GM19468 (cell line): ENCODE data around the gene RELA.
A peak's percentile ranks its signal among the peaks of the same experiment; 100 is the strongest.
"Not testable (repeated sequence)": the region's sequence is repeated elsewhere in the genome, so short reads cannot be mapped to it uniquely, and the experiment has no call there.

ENCODE experiments used
- ATAC-seq: cut with Tn5 transposase; IDR thresholded peaks from one replicate; pipeline ENCODE4 v1.9.1; 2021; ENCODE audit warnings: mild to moderate bottlenecking, moderate library complexity, moderate number of reproducible peaks; ENCODE audit not compliant: unreplicated experiment; ENCODE audit errors: extremely low read depth

RELA gene

DNA sequence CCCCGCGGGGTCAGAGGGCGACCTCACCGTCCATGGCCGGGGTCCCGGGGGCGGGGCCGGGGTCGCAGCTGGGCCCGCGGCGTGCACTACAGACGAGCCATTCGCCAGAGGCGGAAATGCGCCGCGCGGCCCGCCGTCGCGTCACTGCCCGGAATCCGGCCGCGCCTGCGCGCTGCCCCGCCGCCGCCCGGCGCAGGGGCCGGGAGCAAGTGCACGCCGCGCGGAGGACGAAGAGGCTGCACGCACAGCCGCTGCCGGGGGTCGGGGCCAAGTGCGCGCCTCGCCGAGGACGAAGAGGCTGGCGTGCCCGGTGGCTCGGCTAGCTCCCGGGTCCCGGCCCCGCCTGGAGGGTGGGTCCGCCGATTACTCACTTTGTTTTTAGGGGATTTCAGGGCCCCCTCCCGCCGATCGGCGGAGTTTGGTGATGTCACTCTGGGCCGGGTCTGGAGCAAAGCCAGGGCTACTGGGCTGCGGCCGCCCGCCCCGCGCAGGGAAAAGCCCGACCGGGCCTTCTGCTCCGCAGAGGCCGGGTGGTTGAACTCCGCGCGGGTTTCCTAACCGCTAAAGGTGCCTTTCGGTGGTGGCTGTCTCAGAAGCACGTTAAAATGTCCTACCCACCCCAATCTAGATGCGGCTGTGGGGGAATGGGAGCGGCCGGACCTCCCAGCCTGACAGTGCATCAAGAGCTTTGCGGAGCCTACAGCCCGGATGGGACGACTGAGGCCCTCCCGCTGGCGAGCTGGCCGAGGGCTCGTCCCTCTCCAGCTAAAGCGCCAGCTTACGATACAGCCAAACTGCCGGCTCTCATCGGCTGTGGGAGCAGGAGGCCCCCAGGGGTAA, at the start of gene RELA:
Gene RELA (minus strand): TSS at position 118 of the 840 bp plus-strand sequence. CDS start 84 bp downstream, at position 34.
- ATAC-seq = peak; percentile 51

DNA sequence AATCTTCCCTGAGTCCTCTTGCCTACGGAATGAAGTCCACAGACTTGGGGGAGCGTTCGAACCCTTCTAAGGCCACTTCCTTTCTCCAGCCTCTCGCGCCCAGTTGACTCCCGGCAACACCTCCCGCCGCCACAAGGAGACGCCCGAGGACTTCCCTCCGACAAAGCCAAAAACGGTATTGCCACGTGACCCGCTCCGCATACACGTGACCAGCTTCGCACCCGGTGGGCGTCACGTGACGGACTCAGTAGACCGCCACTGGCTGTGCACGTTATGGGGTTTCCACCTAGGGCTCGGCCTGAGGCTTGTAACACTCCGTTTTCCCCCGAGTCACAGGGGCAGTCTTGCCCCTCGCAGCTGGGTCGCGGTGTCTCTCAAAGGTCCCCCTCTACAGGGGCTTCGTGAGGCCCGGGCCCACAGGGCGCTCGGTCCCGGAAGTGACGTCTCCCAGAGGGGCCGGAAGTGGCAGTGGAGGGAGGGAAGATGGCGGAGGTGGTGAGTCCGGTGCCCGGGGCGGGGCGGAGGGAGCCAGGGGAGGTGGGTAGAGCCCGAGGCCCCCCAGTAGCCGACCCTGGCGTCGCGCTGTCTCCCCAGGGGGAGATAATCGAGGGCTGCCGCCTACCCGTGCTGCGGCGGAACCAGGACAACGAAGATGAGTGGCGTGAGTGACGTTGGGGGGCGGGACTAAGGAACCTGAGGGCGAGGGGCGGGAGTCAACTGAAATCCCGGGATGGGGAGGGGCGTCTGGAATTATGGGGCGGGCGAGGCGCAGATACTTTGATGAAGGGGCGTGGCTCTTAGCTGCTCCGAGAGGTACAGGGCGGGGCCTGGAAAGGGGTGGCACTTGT, 49.3 kb upstream of the RELA start, which contains the start of gene KAT5:
Gene KAT5 (plus strand): TSS at position 468 of the 848 bp plus-strand sequence. CDS start 16 bp downstream, at position 484.
- ATAC-seq = peak; percentile 66

GRCh38 chr11:65710421-65710820, 47.7 kb upstream of the RELA start:
- ATAC-seq = no peak

DNA sequence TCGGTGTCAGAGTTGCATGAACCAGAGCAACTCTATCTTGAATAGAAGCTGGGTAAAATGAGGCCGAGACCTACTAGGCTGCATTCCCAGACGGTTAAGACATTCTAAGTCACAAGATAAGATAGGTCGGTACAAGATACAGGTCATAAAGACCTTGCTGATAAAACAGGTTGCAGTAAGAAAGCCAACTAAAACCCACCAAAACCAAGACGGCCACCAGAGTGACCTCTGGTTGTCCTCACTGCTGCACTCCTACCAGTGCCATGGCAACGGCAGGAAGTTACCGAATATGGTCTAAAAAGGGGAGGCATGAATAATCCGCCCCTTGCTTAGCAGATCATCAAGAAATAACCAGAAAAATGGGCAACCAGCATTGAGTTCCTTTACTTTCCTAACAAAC, 46.9 kb upstream of the RELA start:
- no peak for ATAC-seq

- ATAC-seq = no peak
Measured at GRCh38 chr11:65708451-65708850, 45.7 kb upstream of the RELA start.

GRCh38 chr11:65707002-65707401, 44.3 kb upstream of the RELA start:
- not testable (repeated sequence) for ATAC-seq

DNA sequence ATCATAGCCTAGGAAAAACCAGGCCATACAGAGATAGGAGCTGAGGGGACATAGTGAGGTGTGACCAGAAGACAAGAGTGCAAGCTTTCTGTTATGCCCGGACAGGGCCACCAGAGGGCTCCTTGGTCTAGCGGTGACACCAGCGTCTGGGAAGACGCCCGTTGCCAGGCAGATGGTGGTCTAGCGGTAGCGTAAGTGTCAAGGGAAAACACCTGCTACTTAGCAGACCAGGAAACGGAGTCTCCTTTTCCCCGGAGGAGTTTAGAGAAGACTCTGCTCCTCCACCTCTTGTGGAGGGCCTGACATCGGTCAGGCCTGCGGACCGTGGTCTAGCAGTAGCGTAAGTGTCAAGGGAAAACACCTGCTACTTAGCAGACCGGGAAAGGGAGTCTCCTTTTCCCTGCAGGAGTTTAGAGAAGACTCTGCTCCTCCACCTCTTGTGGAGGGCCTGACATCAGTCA, 43.6 kb upstream of the RELA start:
- ATAC-seq = not testable (repeated sequence)

DNA sequence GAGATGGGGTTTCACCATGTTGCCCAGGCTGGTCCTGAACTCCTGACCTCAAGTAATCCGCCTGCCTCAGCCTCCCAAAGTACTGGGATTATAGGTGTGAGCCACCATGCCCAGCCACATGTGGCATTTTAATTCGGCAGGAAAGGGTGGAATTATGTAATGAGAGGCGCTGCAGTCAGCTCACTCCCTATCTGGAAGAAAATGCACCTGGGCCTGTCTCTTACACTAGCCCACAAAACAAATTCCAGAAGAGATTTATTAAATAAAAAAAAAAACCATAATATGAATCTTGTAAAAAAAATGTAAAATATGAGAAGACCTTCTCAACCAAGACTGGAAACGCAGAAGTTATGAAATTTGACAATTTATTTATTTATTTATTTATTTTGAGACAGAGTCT, 41.1 kb upstream of the RELA start:
- ATAC-seq = no peak

- no peak for ATAC-seq
Measured at GRCh38 chr11:65701686-65702085, 39.0 kb upstream of the RELA start.

DNA sequence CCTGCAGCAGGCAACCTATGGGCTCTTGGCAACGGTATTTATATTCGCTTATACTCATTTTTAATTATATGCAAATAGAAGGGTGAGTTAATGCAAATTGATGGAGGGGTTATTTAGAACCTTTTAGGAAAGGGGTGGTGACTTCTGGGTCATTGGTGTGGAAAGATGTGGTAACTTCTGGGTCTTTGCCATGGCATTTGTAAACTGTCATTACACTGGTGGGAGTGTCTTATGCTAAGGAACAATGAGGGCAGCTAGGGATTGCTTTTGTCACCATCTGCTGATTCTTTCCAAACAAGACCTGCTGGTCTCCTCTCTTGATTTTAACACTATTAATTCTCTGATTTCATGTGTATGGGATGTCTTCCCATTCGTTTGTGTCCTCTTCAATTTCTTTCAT, 37.7 kb upstream of the RELA start:
- ATAC-seq = no peak

DNA sequence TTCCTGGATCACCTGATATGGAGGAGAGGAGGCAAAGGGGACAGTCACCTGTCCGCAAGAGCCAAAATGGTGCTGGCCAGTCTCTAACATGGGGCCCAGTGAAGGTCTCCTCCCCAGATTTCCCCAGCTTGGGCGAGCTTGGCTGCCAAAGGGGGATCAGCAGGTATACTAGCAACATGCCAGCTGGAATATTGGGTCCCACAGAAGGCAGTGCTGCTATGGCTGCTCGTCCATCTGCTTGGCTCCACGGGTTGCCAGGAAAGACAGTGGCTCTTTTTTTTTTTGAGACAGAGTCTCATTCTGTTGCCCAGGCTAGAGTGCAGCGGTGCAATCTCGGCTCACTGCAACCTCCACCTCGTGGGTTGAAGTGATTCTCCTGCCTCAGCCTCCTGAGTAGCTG, 36.6 kb upstream of the RELA start:
- ATAC-seq = no peak

DNA sequence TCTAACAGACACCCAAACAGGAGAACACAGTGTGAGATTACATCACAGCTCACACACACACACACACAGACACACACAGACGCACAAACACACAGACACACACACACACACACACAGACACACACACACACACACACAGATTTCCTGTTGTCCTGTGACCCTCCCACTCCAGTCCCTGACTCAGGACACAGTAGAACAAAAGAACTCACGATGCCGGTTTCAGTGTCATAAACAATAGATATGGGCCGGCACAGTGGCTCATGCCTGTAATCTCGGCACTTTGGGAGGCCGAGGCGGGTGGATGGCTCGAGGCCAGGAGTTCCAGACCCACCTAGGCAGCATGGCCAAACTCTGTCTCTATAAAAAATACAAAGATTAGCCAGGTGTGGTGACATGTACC, 35.5 kb upstream of the RELA start:
- ATAC-seq = no peak

DNA sequence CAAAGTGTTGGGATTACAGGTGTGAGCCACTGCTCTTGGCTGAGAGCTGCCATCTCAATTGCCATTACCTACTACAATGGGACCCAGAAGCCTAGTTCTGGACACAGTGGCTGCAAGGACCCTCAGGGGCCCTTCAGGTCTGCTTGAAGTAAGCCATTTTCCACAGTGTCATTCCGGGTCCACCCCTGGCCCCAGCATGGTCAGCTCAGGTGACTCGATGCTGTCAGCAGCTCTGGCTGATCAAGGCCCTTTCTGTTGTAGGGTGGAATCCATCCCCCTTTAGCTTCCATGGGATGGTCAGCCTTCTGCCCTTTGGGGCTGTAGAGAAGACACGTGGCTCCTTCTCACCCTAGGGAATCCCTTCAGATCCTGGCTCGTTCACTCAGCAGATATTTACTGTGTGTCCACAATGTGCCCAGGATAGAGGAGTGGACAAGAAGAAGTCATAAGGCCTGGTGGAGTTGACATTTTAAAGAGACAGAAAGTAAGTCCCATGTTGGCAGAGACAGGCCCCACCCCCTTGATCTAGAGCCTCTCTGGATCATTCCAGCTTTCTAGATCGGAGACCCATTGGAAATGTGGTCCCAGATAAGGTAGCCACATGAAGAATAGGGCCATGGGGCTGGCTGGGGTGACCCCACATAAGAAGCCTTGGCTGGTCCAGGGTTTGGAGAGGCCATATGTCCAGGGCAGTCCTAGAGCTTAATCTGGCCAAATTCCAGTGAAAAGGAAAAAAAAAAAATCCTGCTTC, 34.3 kb upstream of the RELA start:
- ATAC-seq = no peak

DNA sequence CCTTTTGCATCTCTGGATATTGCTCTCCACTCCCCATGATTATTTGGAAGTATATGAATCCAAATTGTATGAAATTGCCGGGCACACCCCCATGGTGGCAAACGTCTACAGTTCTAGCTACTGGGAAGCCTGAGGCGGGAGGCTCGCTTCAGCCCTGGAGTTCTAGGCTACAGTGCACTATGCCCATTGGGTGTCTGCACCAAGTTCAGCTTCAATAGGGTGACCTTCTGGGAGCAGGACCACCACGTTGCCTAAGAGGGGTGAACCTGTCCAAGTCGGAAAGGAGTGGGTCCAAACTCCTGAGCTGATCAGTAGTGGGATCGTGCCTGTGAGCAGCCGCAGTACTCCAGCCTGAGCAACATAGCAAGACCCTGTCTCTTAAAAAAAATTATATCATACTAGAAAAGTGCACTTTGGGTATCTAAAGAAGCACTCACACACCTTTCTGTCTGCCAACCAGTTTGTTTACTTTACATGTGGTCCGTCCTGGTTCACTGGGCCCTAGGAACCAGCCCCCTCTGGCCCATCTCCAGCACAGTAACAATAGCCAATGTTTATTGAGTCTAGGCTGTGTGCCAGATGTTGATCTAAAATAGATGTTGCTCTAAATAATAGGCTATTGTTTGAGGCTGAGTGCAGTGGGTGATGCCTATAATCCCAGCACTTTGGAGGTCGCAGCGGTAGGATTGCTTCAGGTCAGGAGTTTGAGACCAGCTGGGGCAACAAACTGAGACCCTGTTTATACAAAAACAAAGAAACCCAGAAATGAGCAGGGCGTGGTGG, 32.9 kb upstream of the RELA start:
- ATAC-seq = no peak

DNA sequence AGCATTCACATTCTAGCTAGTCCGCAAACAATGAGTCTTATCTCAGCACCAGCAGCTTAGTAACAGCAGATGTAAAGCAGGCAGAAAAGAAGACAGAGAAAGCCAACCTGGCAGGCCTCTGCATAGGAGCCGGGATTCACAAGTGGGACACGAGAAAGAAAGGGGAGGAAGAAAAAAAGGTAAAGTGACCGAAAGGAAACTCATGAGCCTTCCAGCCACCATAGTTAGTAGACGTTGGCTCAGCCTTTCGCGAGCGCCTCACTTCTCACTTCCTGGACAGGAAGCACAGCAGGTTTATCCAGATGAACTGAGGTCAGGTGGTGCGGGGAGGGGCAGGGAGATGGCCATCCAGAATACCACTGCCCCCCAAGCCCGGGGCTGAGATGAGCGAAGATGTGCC, 29.7 kb upstream of the RELA start:
- ATAC-seq = no peak

GRCh38 chr11:65691847-65692246, 29.1 kb upstream of the RELA start:
- ATAC-seq = not testable (repeated sequence)

GRCh38 chr11:65685981-65686380, 23.3 kb upstream of the RELA start:
- no peak for ATAC-seq

DNA sequence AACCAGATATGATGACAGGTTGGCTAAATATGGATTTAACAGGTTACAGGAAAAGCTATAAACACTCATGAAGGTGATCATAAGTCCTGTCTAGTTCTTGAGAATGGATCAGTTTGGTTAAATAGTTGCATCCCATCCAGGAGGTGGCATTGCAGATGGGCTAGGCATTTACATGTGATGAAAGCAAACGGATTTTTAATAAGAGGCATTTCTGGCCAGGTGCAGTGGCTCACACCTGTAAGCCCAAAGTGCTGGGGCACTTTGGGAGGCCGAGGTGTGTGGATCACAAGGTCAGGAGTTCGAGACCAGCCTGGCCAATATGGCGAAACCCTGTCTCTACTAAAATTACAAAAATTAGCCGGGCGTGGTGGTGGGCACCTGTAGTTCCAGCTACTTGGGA, 20.8 kb upstream of the RELA start:
- ATAC-seq = not testable (repeated sequence)

DNA sequence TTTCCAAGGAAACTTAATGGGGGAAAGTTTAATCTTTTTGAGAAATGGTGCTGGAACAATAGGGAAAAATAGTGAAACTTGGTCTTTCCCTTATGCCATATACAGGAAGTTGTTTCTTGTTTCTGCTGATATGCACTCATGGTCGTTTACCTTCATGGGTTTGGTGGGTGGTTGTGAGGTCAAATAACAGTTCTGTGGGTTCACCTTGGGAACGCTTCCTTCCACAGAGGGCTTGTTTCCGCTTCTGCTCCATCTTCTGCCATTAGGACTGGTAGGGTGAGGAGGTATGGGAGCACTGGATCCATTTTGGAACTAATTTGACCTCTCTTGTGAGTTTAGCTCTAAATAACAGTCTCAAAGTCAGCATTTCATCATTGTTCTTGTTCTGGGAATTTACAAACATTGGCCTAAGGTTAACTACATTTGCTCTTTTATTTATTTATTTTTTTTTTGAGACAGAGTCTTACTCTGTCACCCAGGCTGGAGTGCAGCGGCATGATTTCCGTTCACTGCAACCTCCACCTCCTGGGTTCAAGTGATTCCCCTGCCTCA, 17.6 kb upstream of the RELA start:
- no peak for ATAC-seq
